Tibial nerve (tissue), 4 donors: ENCODE results near the gene GRID1. TPM values are rescaled to one million over a fixed set of nuclear protein-coding genes. Genes with fewer than 3 reads are reported as not detected.
"Not testable (repeated sequence)": the region's sequence is repeated elsewhere in the genome, so short reads cannot be mapped to it uniquely, and the experiment has no call there.

ENCODE experiments used
- DNase-seq, 2 donors: peaks; one replicate each; pipeline ENCODE4 v3.0.0-alpha.2; 2019; ENCODE audit warnings: low spot score in 2 of 2
- H3K27ac ChIP-seq, 4 donors: fragments of 200-600 bp; sonication (generic) in 3 of 4; one replicate each; pipeline ENCODE4 v1.5.1; 2017 to 2019; ENCODE audit warnings: mild to moderate bottlenecking in 1 of 4
- H3K27me3 ChIP-seq, 2 donors: fragments of 200-600 bp; sonication (generic) in 1 of 2; one replicate each; pipeline versions ENCODE4 v1.5.1 to v1.6.0; 2017 to 2019
- H3K36me3 ChIP-seq, 3 donors: fragments of 200-600 bp; sonication (generic); one replicate each; pipeline ENCODE4 v1.5.1; 2018 to 2019
- H3K4me1 ChIP-seq, 4 donors: fragments of 200-600 bp; sonication (generic) in 3 of 4; one replicate each; pipeline ENCODE4 v1.5.1; 2017 to 2019
- H3K4me3 ChIP-seq, 4 donors: fragments of 200-600 bp; sonication (generic) in 3 of 4; one replicate each; pipeline ENCODE4 v1.5.1; 2017 to 2019; ENCODE audit warnings: mild to moderate bottlenecking in 1 of 4, moderate library complexity in 1 of 4
- H3K9me3 ChIP-seq, 4 donors: fragments of 200-600 bp; sonication (generic) in 3 of 4; one replicate each; pipeline ENCODE4 v1.5.1; 2017 to 2019
- CTCF ChIP-seq, 5 experiments: fragments of 200-600 bp in 3 of 5; fragments of 450-650 bp in 2 of 5; sonication (generic) in 3 of 5; IDR thresholded peaks; one replicate each; pipeline ENCODE4 v1.5.1; 2016 to 2019; ENCODE audit warnings: antibody characterized with exemption in 5 of 5, mild to moderate bottlenecking in 3 of 5, moderate library complexity in 2 of 5
- EP300 ChIP-seq, 2 donors: sonication (generic); formaldehyde crosslinking; IDR thresholded peaks; one replicate each; pipeline ENCODE4 v1.6.1; 2017; ENCODE audit warnings: antibody characterized with exemption in 2 of 2, mild to moderate bottlenecking in 1 of 2
- POLR2A ChIP-seq, 2 donors: fragments of 450-650 bp; IDR thresholded peaks; one replicate each; pipeline ENCODE4 v1.6.1; 2017; ENCODE audit warnings: antibody characterized with exemption in 2 of 2, mild to moderate bottlenecking in 2 of 2, moderate library complexity in 2 of 2
- whole genome bisulfite sequencing, 2 donors: methylation state at CpG; one replicate each; pipeline ENCODE4 v1.1.5; 2018; 5-methylcytosine and 5-hydroxymethylcytosine counted together
- total RNA-seq, 4 donors: library from RNA; depleted of rRNA; stranded (reverse); fragments of >200 nt; gene quantifications; one replicate each; pipeline ENCODE4 v1.1.0, GENCODE V29; 2016

The GRID1 gene
- total RNA-seq, 4 donors from 2014 or later: 7.7 to 16.3 (median 10.5) TPM

GRCh38 chr10:86037096-86037495 is 329.5 kb downstream of the GRID1 start:
- Histone ChIP-seq H3K27ac (no peak overlapping the region), H3K4me3 (no peak overlapping the region), H3K4me1 (no peaks in the 10 kb centered on the region), H3K36me3 (no peaks in the 10 kb centered on the region), H3K9me3 (no peaks in the 10 kb centered on the region), H3K27me3 (no peaks in the 10 kb centered on the region)
- no peak for DNase-seq
- TF ChIP-seq CTCF (IDR thresholded peaks at IDR 0.05): no peak
- TF ChIP-seq POLR2A (IDR thresholded peaks at IDR 0.05): no peak
- TF ChIP-seq EP300 (IDR thresholded peaks at IDR 0.05): no peak
- WGBS, 2 donors: 84 to 88% methylated on average over 5 of the region's 5 CpGs

- H3K36me3 ChIP-seq: no peaks in the 10 kb centered on the region
- H3K9me3 ChIP-seq: no peaks in the 10 kb centered on the region
- no peak overlapping the region for H3K27ac ChIP-seq
- H3K4me1 ChIP-seq: no peaks in the 10 kb centered on the region
- 77 to 81% methylated on average over 5 of the region's 5 CpGs for WGBS, 2 donors
- H3K4me3 ChIP-seq: no peak overlapping the region
- TF ChIP-seq EP300 (IDR thresholded peaks at IDR 0.05) (no peak), POLR2A (IDR thresholded peaks at IDR 0.05) (no peak), CTCF (IDR thresholded peaks at IDR 0.05) (no peak)
- no peaks in the 10 kb centered on the region for H3K27me3 ChIP-seq
- DNase-seq: no peak
Measured at GRCh38 chr10:86036544-86036831, 330.1 kb downstream of the GRID1 start.

GRCh38 chr10:86035791-86036543 is 330.6 kb downstream of the GRID1 start:
- DNase-seq: no peak
- 80 to 82% methylated on average over 11 of the region's 11 CpGs for WGBS, 2 donors

GRCh38 chr10:86034710-86035109 is 331.9 kb downstream of the GRID1 start:
- no peak for DNase-seq
- Histone ChIP-seq H3K27me3 (no peaks in the 10 kb centered on the region), H3K36me3 (no peaks in the 10 kb centered on the region), H3K4me1 (no peaks in the 10 kb centered on the region), H3K9me3 (no peaks in the 10 kb centered on the region), H3K4me3 (no peak overlapping the region), H3K27ac (no peak overlapping the region)
- TF ChIP-seq EP300 (IDR thresholded peaks at IDR 0.05): no peak
- 80 to 92% methylated on average over 1 of the region's 1 CpG for WGBS, 2 donors

More at GRCh38 chr10:86035791-86036543, 330.6 kb downstream of the GRID1 start:
- Histone ChIP-seq H3K4me3 (no peak overlapping the region), H3K9me3 (no peaks in the 10 kb centered on the region), H3K4me1 (no peaks in the 10 kb centered on the region), H3K27ac (no peak overlapping the region), H3K27me3 (no peaks in the 10 kb centered on the region), H3K36me3 (no peaks in the 10 kb centered on the region)
- TF ChIP-seq CTCF (IDR thresholded peaks at IDR 0.05): no peak
- no peak for TF ChIP-seq EP300 (IDR thresholded peaks at IDR 0.05)
- TF ChIP-seq POLR2A (IDR thresholded peaks at IDR 0.05): no peak

GRCh38 chr10:86033581-86033980 is 333.0 kb downstream of the GRID1 start:
- no peaks in the 10 kb centered on the region for H3K36me3 ChIP-seq
- no peak for DNase-seq
- TF ChIP-seq POLR2A (IDR thresholded peaks at IDR 0.05) (no peak), EP300 (IDR thresholded peaks at IDR 0.05) (no peak)
- WGBS, 2 donors: 67 to 83% methylated on average over 1 of the region's 1 CpG
- H3K9me3 ChIP-seq: no peaks in the 10 kb centered on the region
- no peak overlapping the region for H3K4me3 ChIP-seq
- H3K27me3 ChIP-seq: no peaks in the 10 kb centered on the region
- no peaks in the 10 kb centered on the region for H3K4me1 ChIP-seq
- H3K27ac ChIP-seq: no peak overlapping the region

- H3K4me3 ChIP-seq, H3K9me3 ChIP-seq, H3K27ac ChIP-seq, DNase-seq, H3K27me3 ChIP-seq, H3K4me1 ChIP-seq, H3K36me3 ChIP-seq: not testable (repeated sequence)
- WGBS, 2 donors: 87 to 97% methylated on average over 8 of the region's 8 CpGs
Measured at GRCh38 chr10:86032087-86032486, 334.5 kb downstream of the GRID1 start.

GRCh38 chr10:86030312-86030711 is 336.3 kb downstream of the GRID1 start:
- peaks cover 0 to 5% (median 0%) of the 10 kb centered on the region in 4 donors for H3K9me3 ChIP-seq
- WGBS, 2 donors: 63 to 64% methylated on average over 2 of the region's 2 CpGs
- no peak overlapping the region for H3K4me3 ChIP-seq
- no peak for TF ChIP-seq EP300 (IDR thresholded peaks at IDR 0.05)
- TF ChIP-seq POLR2A (IDR thresholded peaks at IDR 0.05): no peak
- no peak for TF ChIP-seq CTCF (IDR thresholded peaks at IDR 0.05)
- H3K27me3 ChIP-seq: no peaks in the 10 kb centered on the region
- H3K4me1 ChIP-seq: no peaks in the 10 kb centered on the region
- H3K36me3 ChIP-seq: no peaks in the 10 kb centered on the region
- H3K27ac ChIP-seq: no peak overlapping the region
- no peak for DNase-seq
